ENCODE measurements around the gene MUC12. TPM values are rescaled to one million over a fixed set of nuclear protein-coding genes. Genes with fewer than 3 reads are reported as not detected.

Gene MUC12
- total and polyA plus RNA-seq, 3 donors from 2014 or later: 3.5 to 6.2 (median 5.3) TPM

GRCh38 chr7:101009629-101010028 lies 40.3 kb downstream of the MUC12 start:
- DNase-seq: no peak
- no peaks in the 10 kb centered on the region for H3K4me1 ChIP-seq
- no peak overlapping the region for H3K4me3 ChIP-seq
- no peak overlapping the region for H3K27ac ChIP-seq
- no peaks in the 10 kb centered on the region for H3K36me3 ChIP-seq (ENCODE audit: low read depth, missing control alignments)
- no peaks in the 10 kb centered on the region for H3K27me3 ChIP-seq
- intact Hi-C loops (cut with DNase I; ENCODE audit: low total_unique reads): no loop called here
- WGBS, 2 donors: 79 to 89% methylated on average over 5 of the region's 5 CpGs
- no peaks in the 10 kb centered on the region for H3K9me3 ChIP-seq
- TF ChIP-seq CTCF (IDR thresholded peaks at IDR 0.05) (no peak), POLR2A (IDR thresholded peaks at IDR 0.05) (no peak)

GRCh38 chr7:101012931-101013330 lies 43.6 kb downstream of the MUC12 start:
- Histone ChIP-seq H3K27me3 (no peaks in the 10 kb centered on the region), H3K4me3 (no peak overlapping the region), H3K9me3 (no peaks in the 10 kb centered on the region), H3K36me3 (ENCODE audit: low read depth, missing control alignments) (no peaks in the 10 kb centered on the region), H3K27ac (no peak overlapping the region), H3K4me1 (peaks cover 10% of the 10 kb centered on the region)
- intact Hi-C loops (cut with DNase I; ENCODE audit: low total_unique reads): no loop called here
- TF ChIP-seq CTCF (IDR thresholded peaks at IDR 0.05) (no peak), POLR2A (IDR thresholded peaks at IDR 0.05) (no peak)
- WGBS, 2 donors: 97 to 98% methylated on average over 6 of the region's 6 CpGs
- no peak for DNase-seq

- Histone ChIP-seq H3K9me3 (no peaks in the 10 kb centered on the region), H3K27me3 (no peaks in the 10 kb centered on the region), H3K4me1 (peaks cover 10% of the 10 kb centered on the region), H3K4me3 (no peak overlapping the region), H3K36me3 (ENCODE audit: low read depth, missing control alignments) (no peaks in the 10 kb centered on the region), H3K27ac (no peak overlapping the region)
- WGBS, 2 donors: 90 to 93% methylated on average over 7 to 8 of the region's 8 CpGs
- TF ChIP-seq POLR2A (IDR thresholded peaks at IDR 0.05): no peak
- no peak for TF ChIP-seq CTCF (IDR thresholded peaks at IDR 0.05)
- no peak for DNase-seq
- intact Hi-C loops (cut with DNase I; ENCODE audit: low total_unique reads): no loop called here
These were observed 46.3 kb downstream of the MUC12 start for GRCh38 chr7:101015626-101016025.

GRCh38 chr7:101017064-101017777 lies 47.9 kb downstream of the MUC12 start:
- Histone ChIP-seq H3K4me3 (peak overlapping the region; percentile 49 to 59), H3K4me1 (peaks cover 10% of the 10 kb centered on the region), H3K27me3 (no peaks in the 10 kb centered on the region), H3K36me3 (ENCODE audit: low read depth, missing control alignments) (no peaks in the 10 kb centered on the region), H3K9me3 (no peaks in the 10 kb centered on the region), H3K27ac (peak overlapping the region in 1 of 2 donors; percentile 79)
- TF ChIP-seq POLR2A (IDR thresholded peaks at IDR 0.05): no peak
- TF ChIP-seq CTCF (IDR thresholded peaks at IDR 0.05): no peak
- DNase-seq: peak; percentile 84
- intact Hi-C loops (cut with DNase I; ENCODE audit: low total_unique reads): no loop called here
- WGBS, 2 donors: 0 to 3% methylated on average over 12 to 29 of the region's 29 CpGs
